T-helper 22 cell (primary cell): ENCODE results near the gene PSMB4.
"Not testable (repeated sequence)": the region's sequence is repeated elsewhere in the genome, so short reads cannot be mapped to it uniquely, and the experiment has no call there.

ENCODE experiments used
- DNase-seq: peaks from one replicate; pipeline ENCODE4 v3.0.0-alpha.2; 2020; ENCODE audit warnings: low read depth

PSMB4 gene

GRCh38 chr1:151390221-151391078, 8.9 kb upstream of the PSMB4 start:
- DNase-seq, result not testable (repeated sequence)

- no peak for DNase-seq
Observed at GRCh38 chr1:151391079-151391563, 8.3 kb upstream of the PSMB4 start.

GRCh38 chr1:151393583-151393982, 5.8 kb upstream of the PSMB4 start:
- DNase-seq, result no peak

GRCh38 chr1:151396265-151396664, 3.1 kb upstream of the PSMB4 start:
- not testable (repeated sequence) for DNase-seq

GRCh38 chr1:151401125-151401788, 1.9 kb downstream of the PSMB4 start:
- no peak for DNase-seq

GRCh38 chr1:151401860-151402259, 2.5 kb downstream of the PSMB4 start:
- DNase-seq, result no peak

- DNase-seq, result no peak
Observed at GRCh38 chr1:151402764-151403163, 3.4 kb downstream of the PSMB4 start.

- no peak for DNase-seq
Observed at GRCh38 chr1:151403612-151404011, 4.2 kb downstream of the PSMB4 start.

GRCh38 chr1:151405187-151405951, 6.0 kb downstream of the PSMB4 start:
- DNase-seq, result no peak

GRCh38 chr1:151406176-151406575, 6.8 kb downstream of the PSMB4 start:
- no peak for DNase-seq

GRCh38 chr1:151407304-151407703, 7.9 kb downstream of the PSMB4 start:
- no peak for DNase-seq

- DNase-seq, result no peak
Observed at GRCh38 chr1:151408891-151409290, 9.5 kb downstream of the PSMB4 start.

GRCh38 chr1:151411884-151412283, 12.5 kb downstream of the PSMB4 start:
- no peak for DNase-seq

- no peak for DNase-seq
Observed at GRCh38 chr1:151416231-151416630, 16.9 kb downstream of the PSMB4 start.

GRCh38 chr1:151418081-151418480, 18.7 kb downstream of the PSMB4 start:
- no peak for DNase-seq

GRCh38 chr1:151419819-151420218, 20.4 kb downstream of the PSMB4 start:
- DNase-seq, result no peak

GRCh38 chr1:151425103-151425502, 25.7 kb downstream of the PSMB4 start:
- DNase-seq, result no peak

GRCh38 chr1:151428068-151428467, 28.7 kb downstream of the PSMB4 start:
- no peak for DNase-seq

GRCh38 chr1:151433827-151434226, 34.5 kb downstream of the PSMB4 start:
- not testable (repeated sequence) for DNase-seq

GRCh38 chr1:151435174-151435573, 35.8 kb downstream of the PSMB4 start:
- DNase-seq, result no peak

- no peak for DNase-seq
Observed at GRCh38 chr1:151436985-151437384, 37.6 kb downstream of the PSMB4 start.

GRCh38 chr1:151437396-151437795, 38.0 kb downstream of the PSMB4 start:
- DNase-seq, result not testable (repeated sequence)
